T-helper 2 cell (primary cell): ENCODE data around the gene ATP8B3.

Source experiments
- DNase-seq, 5 experiments: peaks; one replicate each; pipeline versions ENCODE4 v3.0.0 to v3.0.0-alpha.2; 2012 to 2022

ATP8B3 gene

DNA sequence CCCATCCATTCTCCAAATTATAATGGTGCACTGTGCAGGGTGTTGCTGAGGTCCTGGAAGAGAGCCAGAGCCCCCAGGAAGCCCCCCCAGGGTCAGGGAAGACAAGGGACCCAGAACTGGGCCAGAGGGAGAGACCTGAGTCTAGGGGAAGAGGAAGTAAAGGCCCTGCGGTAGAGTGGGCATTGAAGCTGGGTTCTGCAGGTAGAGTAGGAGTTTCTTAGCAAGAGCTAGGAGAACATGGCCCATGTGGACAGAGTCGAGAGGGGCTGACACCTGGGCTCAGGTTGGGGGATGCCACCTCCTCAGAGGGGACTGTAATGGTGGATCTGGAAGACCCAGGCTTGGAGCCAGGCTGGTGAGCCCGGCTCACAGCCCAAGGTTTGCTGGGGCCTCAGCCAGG is 75.8 kb downstream of the ATP8B3 start:
- no peak for DNase-seq

DNA sequence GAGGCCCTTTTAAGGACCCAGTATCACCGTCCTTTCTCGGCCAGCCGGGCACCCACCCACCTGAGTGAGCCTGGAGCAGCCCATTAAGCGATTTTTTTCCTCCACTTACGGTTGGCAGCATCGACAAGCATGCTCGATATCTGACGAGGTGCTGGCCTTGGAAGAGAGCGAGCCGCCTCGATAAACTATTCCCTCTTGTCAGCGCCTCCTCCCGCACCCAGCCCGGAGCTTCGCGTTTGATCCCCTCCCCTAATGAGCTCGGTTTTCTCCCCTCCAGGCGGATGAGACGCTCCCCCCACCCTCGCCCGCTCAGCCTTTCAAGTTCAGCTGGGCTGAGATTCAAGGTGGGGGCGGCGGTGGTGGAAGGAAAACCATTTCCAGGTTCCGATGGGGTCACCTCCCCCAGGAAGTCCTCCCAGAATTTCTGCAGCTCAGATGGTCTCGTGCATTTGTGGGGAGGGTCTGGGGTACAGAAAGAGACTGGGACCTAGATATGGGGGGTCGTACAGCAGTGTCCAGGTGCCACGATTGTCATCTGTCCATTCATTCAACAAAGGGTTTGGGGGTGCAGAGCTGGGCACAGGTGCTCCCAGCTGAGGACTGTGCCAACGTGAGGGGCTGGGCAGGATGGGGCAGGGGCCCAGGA is 77.6 kb downstream of the ATP8B3 start:
- DNase-seq, result no peak
